Measurements from ENCODE around the gene ZFHX3. TPM values are rescaled to one million over a fixed set of nuclear protein-coding genes. Genes with fewer than 3 reads are reported as not detected.

ZFHX3 gene
- total and polyA plus RNA-seq, 2 donors (not counting 1 experiment from before 2014, with no cell fraction given), result 0.54 to 6.6 TPM

GRCh38 chr16:73071131-73071940 is 23.4 kb upstream of the ZFHX3 start:
- Histone ChIP-seq H3K4me1 (ENCODE audit: control insufficient read depth in 2 of 2, insufficient read depth in 2 of 2, low read length in 2 of 2) (peaks cover 12 to 14% of the 10 kb centered on the region in 2 donors), H2AFZ (ENCODE audit: insufficient read depth, low read depth, low read length, poor library complexity, severe bottlenecking) (peak overlapping the region; percentile 51), H3K27ac (ENCODE audit: low read length in 2 of 2) (no peak overlapping the region), H3K9ac (ENCODE audit: low read length) (no peak overlapping the region), H3K4me3 (ENCODE audit: control extremely low read depth in 1 of 5, extremely low read depth in 1 of 5, insufficient read depth in 1 of 5, low read depth in 2 of 5, low read length in 4 of 5) (no peak overlapping the region), H4K20me1 (ENCODE audit: control insufficient read depth, insufficient read depth, low read length, poor library complexity, severe bottlenecking) (no peaks in the 10 kb centered on the region), H3K4me2 (replicated peaks; ENCODE audit: low read depth, low read length, poor library complexity, severe bottlenecking) (peak overlapping the region; percentile 65), H3K27me3 (replicated peaks in 1 of 4; ENCODE audit: control extremely low read depth in 1 of 4, control insufficient read depth in 3 of 4, insufficient read depth in 4 of 4, low read length in 3 of 4) (peaks cover 0 to 39% (median 13%) of the 10 kb centered on the region in 4 experiments), H3K36me3 (replicated peaks in 1 of 2; ENCODE audit: control extremely low read depth in 1 of 2, control insufficient read depth in 1 of 2, extremely low read depth in 1 of 2, insufficient read depth in 2 of 2, low read length in 1 of 2) (no peaks in the 10 kb centered on the region), H3K9me3 (ENCODE audit: control extremely low read depth in 1 of 3, control insufficient read depth in 2 of 3, insufficient read depth in 1 of 3, low read length in 2 of 3) (peaks cover 0 to 12% (median 0%) of the 10 kb centered on the region in 3 donors), H3K79me2 (ENCODE audit: control insufficient read depth, insufficient read depth, low read length) (no peaks in the 10 kb centered on the region)
- intact Hi-C loops (cut with micrococcal nuclease), result no loop called here
- H3K27ac Mint-ChIP-seq, result no peak overlapping the region
- peaks cover 12% of the 10 kb centered on the region for H3K4me1 Mint-ChIP-seq
- ChIA-PET POLR2A (no interaction called here), CTCF (no interaction called here)
- WGBS (ENCODE audit: insufficient coverage), result 8% methylated on average over 13 of the region's 17 CpGs
- DNase-seq, result no peak
- no peaks in the 10 kb centered on the region for H3K9me3 Mint-ChIP-seq (ENCODE audit: insufficient read depth)
- peaks cover 51% of the 10 kb centered on the region for H3K27me3 Mint-ChIP-seq
- TF ChIP-seq CTCF (IDR thresholded peaks at IDR 0.05) (no peak), EZH2 (IDR thresholded peaks at IDR 0.05; ENCODE audit: borderline replicate concordance, insufficient read depth, low read depth, low read length, poor library complexity, severe bottlenecking) (no peak)
- ATAC-seq (ENCODE audit: low read depth), result no peak
- peak overlapping the region; percentile 71 for H3K4me3 Mint-ChIP-seq

- Mint-ChIP-seq H3K27me3 (peaks cover 62% of the 10 kb centered on the region), H3K4me3 (no peak overlapping the region), H3K9me3 (ENCODE audit: insufficient read depth) (no peaks in the 10 kb centered on the region), H3K27ac (no peak overlapping the region), H3K4me1 (peaks cover 18% of the 10 kb centered on the region)
- Histone ChIP-seq H4K20me1 (ENCODE audit: control insufficient read depth, insufficient read depth, low read length, poor library complexity, severe bottlenecking) (no peaks in the 10 kb centered on the region), H2AFZ (ENCODE audit: insufficient read depth, low read depth, low read length, poor library complexity, severe bottlenecking) (no peak overlapping the region), H3K9ac (ENCODE audit: low read length) (no peak overlapping the region), H3K27ac (ENCODE audit: low read length in 2 of 2) (no peak overlapping the region), H3K4me1 (ENCODE audit: control insufficient read depth in 2 of 2, insufficient read depth in 2 of 2, low read length in 2 of 2) (peaks cover 28 to 29% of the 10 kb centered on the region in 2 donors), H3K27me3 (replicated peaks in 1 of 4; ENCODE audit: control extremely low read depth in 1 of 4, control insufficient read depth in 3 of 4, insufficient read depth in 4 of 4, low read length in 3 of 4) (peaks cover 0 to 54% (median 25%) of the 10 kb centered on the region in 4 experiments), H3K79me2 (ENCODE audit: control insufficient read depth, insufficient read depth, low read length) (no peaks in the 10 kb centered on the region), H3K4me3 (ENCODE audit: control extremely low read depth in 1 of 5, extremely low read depth in 1 of 5, insufficient read depth in 1 of 5, low read depth in 2 of 5, low read length in 4 of 5) (no peak overlapping the region), H3K4me2 (replicated peaks; ENCODE audit: low read depth, low read length, poor library complexity, severe bottlenecking) (no peak overlapping the region), H3K9me3 (ENCODE audit: control extremely low read depth in 1 of 3, control insufficient read depth in 2 of 3, insufficient read depth in 1 of 3, low read length in 2 of 3) (peaks cover 0 to 16% (median 0%) of the 10 kb centered on the region in 3 donors), H3K36me3 (replicated peaks in 1 of 2; ENCODE audit: control extremely low read depth in 1 of 2, control insufficient read depth in 1 of 2, extremely low read depth in 1 of 2, insufficient read depth in 2 of 2, low read length in 1 of 2) (no peaks in the 10 kb centered on the region)
- ChIA-PET POLR2A (no interaction called here), CTCF (interaction anchor here (0.6 kb wide), 1 partner anchor 10 kb away, joined by 3 read pairs; no protein-coding TSS in a partner anchor)
- ATAC-seq (ENCODE audit: low read depth), result no peak
- no peak for DNase-seq
- intact Hi-C loops (cut with micrococcal nuclease), result no loop called here
- WGBS (ENCODE audit: insufficient coverage), result 93% methylated on average over 4 of the region's 5 CpGs
- TF ChIP-seq EZH2 (IDR thresholded peaks at IDR 0.05; ENCODE audit: borderline replicate concordance, insufficient read depth, low read depth, low read length, poor library complexity, severe bottlenecking), result no peak
Observed at GRCh38 chr16:73069581-73070262, 21.8 kb upstream of the ZFHX3 start.

Data from B cell (primary cell).